Astrocyte of the hippocampus (primary cell): ENCODE results near the gene GPR32.
A peak's percentile ranks its signal among the peaks of the same experiment; 100 is the strongest.
"Not testable (repeated sequence)": the region's sequence is repeated elsewhere in the genome, so short reads cannot be mapped to it uniquely, and the experiment has no call there.

ENCODE experiments used
- DNase-seq: peaks from one replicate; pipeline ENCODE4 v3.0.0; 2011; ENCODE audit warnings: low read depth, low spot score

GPR32 gene

GRCh38 chr19:50780753-50781435, 10.6 kb downstream of the GPR32 start:
- peak; percentile 46 for DNase-seq

- not testable (repeated sequence) for DNase-seq
Measured at GRCh38 chr19:50783848-50784152, 13.5 kb downstream of the GPR32 start.

GRCh38 chr19:50784710-50785109, 14.4 kb downstream of the GPR32 start:
- DNase-seq, result no peak

- no peak for DNase-seq
Measured at GRCh38 chr19:50785329-50785728, 15.1 kb downstream of the GPR32 start.

- no peak for DNase-seq
Measured at GRCh38 chr19:50790396-50790795, 20.1 kb downstream of the GPR32 start, which contains the start of gene ACP4. Gene ACP4 (plus strand): TSS chr19:50790415. CDS start chr19:50790415, 0 bp downstream.

GRCh38 chr19:50790922-50791467, 20.7 kb downstream of the GPR32 start:
- DNase-seq, result no peak

GRCh38 chr19:50791594-50792271, 21.5 kb downstream of the GPR32 start:
- no peak for DNase-seq

- no peak for DNase-seq
Measured at GRCh38 chr19:50792272-50793250, 22.3 kb downstream of the GPR32 start.

GRCh38 chr19:50793558-50794065, 23.3 kb downstream of the GPR32 start:
- no peak for DNase-seq

GRCh38 chr19:50794074-50794875, 24.0 kb downstream of the GPR32 start:
- no peak for DNase-seq

- no peak for DNase-seq
Measured at GRCh38 chr19:50794876-50795663, 24.8 kb downstream of the GPR32 start.

GRCh38 chr19:50795664-50796073, 25.4 kb downstream of the GPR32 start:
- no peak for DNase-seq

- no peak for DNase-seq
Measured at GRCh38 chr19:50796128-50796633, 25.9 kb downstream of the GPR32 start.

- DNase-seq, result no peak
Measured at GRCh38 chr19:50796634-50797428, 26.6 kb downstream of the GPR32 start.

- DNase-seq, result no peak
Measured at GRCh38 chr19:50797429-50797780, 27.1 kb downstream of the GPR32 start.

GRCh38 chr19:50797781-50798658, 27.8 kb downstream of the GPR32 start:
- DNase-seq, result no peak

- no peak for DNase-seq
Measured at GRCh38 chr19:50798659-50799546, 28.6 kb downstream of the GPR32 start.
